HG03457 (cell line): ENCODE results near the gene CBLB.

Source experiments
- ATAC-seq: cut with Tn5 transposase; IDR thresholded peaks from one replicate; pipeline ENCODE4 v1.9.1; 2021; ENCODE audit warnings: moderate number of reproducible peaks; ENCODE audit not compliant: unreplicated experiment

The CBLB gene

DNA sequence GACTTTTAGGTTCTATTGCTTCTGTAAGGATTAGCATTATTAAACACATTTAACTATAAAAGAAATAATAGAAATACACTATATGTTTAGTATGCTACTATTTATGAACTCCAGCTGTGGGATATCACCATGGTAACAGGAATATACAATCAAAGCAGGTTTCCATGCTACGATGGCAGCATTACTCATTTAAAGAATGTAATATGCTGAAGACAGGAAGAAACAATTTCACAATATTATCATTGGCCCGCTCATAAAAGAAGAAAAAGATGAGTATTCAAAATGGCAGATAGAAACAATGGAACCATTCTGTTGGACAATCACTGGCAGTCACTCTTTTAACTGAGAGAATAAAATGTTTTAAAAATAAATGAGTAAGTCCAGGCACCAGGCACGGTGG is 153.4 kb downstream of the CBLB start:
- no peak for ATAC-seq

DNA sequence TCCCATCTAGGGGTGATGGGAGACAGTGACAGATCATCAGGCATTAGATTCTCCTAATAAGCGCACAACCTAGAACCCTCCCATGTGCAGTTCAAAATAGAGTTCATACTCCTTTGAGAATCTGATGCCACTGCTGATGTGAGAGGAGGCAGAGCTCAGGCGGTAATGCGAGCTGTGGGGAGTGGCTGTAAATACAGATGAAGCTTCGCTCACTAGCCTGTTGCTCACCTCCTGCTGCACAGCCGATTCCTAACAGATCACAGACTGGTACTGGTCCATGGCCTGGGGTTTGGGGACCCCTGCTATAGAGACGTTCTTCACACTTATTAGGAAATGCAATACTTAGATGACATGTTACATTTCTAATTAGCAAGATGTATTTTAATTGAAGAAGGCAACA is 154.4 kb downstream of the CBLB start:
- ATAC-seq, result no peak

- ATAC-seq, result no peak
Observed at GRCh38 chr3:105708980-105709379, 159.8 kb downstream of the CBLB start.

- no peak for ATAC-seq
Observed at GRCh38 chr3:105707009-105707408, 161.8 kb downstream of the CBLB start.

GRCh38 chr3:105704726-105705410 is 163.9 kb downstream of the CBLB start:
- ATAC-seq, result no peak

- no peak for ATAC-seq
Observed at GRCh38 chr3:105700575-105700974, 168.2 kb downstream of the CBLB start.

DNA sequence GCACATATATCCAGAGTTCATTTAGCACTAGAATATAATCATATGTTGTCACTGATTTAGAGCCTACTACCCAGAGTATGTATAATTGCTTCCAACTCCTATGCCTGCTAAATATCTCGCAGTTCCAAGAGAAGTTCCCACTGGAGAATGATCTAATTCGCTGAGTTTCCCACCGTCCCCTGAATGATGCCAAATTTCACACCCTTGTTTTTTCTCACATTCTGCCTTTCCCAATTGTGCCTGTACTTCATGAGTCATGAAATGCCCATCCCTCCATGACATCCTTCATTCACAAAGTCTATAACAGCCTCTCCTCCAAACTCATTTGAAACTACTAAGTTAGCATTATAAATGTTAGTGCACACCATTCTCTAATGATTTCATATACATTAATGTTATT is 177.2 kb downstream of the CBLB start:
- ATAC-seq, result no peak

DNA sequence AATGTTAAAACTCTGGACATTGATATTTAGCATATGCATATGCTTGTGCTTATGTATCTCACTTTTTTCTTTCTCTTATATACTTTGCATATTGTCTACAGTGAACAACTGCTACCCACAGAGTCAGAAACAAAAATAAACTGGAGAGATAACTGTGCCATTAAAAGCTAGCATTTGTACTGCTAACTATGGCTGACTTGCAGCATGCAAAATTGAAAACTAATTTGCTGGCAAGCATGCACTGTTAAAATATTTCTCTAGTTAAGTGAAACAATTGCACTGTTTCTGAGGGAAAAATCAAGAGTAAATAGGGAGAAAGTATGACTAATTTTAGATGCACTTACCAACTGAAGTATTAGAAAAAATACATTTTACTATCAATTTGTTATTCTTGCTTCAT is 177.8 kb downstream of the CBLB start:
- no peak for ATAC-seq

DNA sequence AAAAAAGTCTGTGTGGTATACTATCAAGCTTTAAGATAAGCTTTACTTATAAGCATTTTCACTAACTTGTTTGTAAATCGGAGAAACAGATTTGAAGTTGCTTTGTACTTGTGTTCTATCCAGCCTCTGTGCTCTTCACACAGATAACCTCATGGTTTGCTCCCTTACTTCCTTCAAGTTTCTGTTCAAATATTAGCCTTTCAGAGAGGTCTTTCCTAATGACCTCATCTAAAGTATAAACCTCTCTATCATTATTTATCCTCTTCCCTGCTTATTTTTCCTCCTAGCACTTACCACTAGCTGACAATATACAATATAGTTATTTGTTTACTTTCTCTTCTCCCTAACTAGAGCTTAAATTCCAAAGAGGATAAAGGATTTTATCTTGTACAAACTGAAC is 180.0 kb downstream of the CBLB start:
- ATAC-seq, result no peak

- ATAC-seq, result no peak
Observed at GRCh38 chr3:105686278-105686897, 182.4 kb downstream of the CBLB start.

- ATAC-seq, result no peak
Observed at GRCh38 chr3:105679951-105680350, 188.9 kb downstream of the CBLB start.

DNA sequence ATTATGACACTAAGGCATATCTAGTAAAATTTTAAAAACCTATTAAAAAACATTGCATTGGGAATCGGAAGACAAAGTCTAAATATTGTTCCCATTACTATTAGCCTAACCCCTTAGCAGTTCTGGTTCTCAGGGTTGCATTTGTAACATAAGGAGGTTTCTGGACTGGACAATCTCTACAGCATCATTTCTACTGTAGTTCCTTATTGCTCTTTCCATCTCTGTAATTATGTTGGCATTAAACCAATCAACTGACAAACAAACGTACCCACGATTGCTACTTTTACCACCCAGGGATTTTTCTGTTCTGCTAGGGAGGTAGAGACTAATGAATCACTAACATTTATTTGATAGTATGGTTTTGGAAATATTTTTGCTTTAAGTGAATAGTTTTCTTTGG is 190.8 kb downstream of the CBLB start:
- no peak for ATAC-seq

GRCh38 chr3:105676621-105677300 is 192.1 kb downstream of the CBLB start:
- ATAC-seq, result no peak

- ATAC-seq, result no peak
Observed at GRCh38 chr3:105674437-105675065, 194.3 kb downstream of the CBLB start.

DNA sequence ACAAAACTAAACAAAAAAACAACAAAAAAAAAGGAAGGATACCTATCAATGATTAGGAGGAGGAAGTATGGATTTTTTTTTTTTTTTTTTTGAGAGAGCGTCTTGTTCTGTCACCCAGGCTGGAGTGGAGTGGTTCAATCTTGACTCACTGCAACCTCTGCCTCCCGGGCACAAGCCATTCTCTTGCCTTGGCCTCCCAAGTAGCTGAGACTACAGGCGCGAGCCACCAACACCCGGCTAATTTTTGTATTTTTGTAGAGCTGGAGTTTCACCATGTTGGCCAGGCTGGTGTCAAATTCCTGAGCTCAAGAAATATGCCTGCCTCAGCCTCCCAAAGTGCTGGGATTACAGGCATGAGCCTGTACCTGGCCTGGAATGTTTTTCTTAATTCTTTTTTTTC is 195.8 kb downstream of the CBLB start:
- ATAC-seq, result no peak

DNA sequence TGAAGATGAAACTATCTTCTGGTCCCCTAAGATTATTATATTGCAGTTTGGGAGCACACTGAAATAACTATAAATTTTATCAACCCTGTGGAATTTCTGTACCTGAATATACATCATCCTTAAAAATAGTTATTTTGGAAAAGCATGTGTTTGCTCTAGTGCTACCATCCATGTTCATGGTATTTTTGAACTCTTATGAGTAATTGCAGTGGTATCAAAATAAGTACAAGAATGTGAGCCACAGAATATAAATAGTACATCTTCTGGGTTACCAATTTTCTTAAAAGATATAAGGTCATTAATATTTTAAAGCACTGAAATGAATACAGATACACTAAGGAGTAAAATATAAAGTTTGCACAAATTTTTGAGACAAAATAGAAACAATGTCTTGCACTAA is 206.5 kb downstream of the CBLB start:
- ATAC-seq, result no peak

GRCh38 chr3:105661461-105661860 is 207.4 kb downstream of the CBLB start:
- no peak for ATAC-seq

DNA sequence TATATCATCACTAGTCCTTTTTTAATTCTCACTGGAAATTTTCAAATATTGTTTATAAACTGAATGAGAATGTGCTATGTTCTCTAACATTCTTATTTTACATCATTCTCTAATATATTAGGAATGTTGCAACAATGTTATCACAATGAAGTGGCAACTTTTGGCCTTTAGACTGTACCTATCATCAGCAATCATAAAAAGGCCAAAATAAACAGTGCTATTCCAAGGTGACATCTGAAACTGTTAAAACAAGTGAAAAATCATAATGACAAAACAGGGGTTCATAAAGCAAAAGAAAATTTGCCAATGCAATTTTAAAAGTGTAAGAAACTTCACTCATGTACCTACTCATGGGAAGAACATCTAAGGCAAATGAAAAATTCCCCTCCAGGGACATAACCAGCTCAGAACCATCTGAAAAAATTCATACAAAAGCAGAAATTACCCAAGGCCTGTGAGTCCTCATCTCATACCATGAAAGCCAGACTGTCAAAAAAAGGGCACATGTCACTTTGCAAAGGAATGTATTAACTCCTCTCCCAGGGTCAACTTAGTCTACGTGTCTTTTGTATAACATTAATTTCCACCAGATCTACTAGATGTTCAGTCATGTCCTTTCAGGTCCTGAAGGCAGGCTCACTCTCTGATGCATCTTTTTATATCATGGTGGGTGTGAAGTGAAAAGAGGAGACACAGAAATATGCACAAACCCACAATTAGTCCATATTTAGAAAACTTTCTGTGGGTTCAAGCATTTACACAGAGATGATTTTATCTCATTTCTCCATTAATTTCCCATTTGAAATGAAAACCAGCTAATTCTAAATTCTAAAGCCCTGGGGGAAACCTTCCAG is 211.9 kb downstream of the CBLB start:
- ATAC-seq, result no peak

DNA sequence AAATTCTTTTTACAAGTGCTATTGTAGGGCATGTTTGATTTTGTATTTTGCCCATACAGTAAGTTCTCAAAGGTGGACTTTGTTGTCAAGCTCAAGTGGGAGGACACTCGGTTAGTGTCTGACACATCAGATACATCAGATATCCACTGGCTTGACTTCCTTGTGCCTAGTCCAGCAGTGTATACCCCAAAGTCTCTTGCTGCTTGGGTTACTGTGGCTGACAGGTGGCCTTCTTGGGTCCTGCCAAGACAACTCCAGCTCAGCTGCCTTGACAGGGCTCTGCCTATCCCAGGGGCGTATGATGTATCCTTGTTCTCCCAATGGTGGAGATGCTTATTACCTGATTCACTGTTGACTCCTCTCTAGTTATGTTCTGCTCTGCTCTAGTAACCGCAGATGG is 214.9 kb downstream of the CBLB start:
- no peak for ATAC-seq

- ATAC-seq, result no peak
Observed at GRCh38 chr3:105653166-105653565, 215.6 kb downstream of the CBLB start.

GRCh38 chr3:105649480-105649879 is 219.3 kb downstream of the CBLB start:
- ATAC-seq, result no peak
